Posterior cingulate gyrus (tissue), 11 donors: Measurements from ENCODE around the gene SLC44A5.
"Not testable (repeated sequence)": the region's sequence is repeated elsewhere in the genome, so short reads cannot be mapped to it uniquely, and the experiment has no call there.

Experiments used
- DNase-seq, 10 donors: peaks; one replicate each; pipeline versions ENCODE4 v3.0.0 to v3.0.0-alpha.2; 2020 to 2021; ENCODE audit warnings: mixed read lengths in 3 of 10
- intact Hi-C: fragments of 100-400 bp; cut with DNase I; formaldehyde crosslinking; loops from one replicate; pipeline ENCODE4 v1.15.1; 2023

SLC44A5 gene

DNA sequence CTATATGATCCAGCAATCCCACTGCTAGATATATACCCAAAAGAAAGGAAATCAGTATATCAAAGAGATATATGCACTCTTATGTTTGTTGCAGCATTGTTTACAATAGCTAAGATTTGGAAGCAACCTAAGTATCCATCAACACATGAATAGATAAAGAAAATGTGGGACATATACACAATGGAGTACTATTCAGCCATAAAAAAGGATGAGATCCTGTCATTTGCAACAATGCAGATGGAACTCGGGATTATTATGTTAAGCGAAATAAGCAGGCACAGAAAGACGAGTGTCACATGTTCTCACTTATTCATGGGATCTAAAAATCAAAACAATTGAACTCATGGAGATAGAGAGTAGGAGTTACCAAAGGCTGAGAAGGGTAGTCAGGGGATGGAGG lies 17.5 kb downstream of the SLC44A5 start:
- intact Hi-C loops, DNase-seq: not testable (repeated sequence)

DNA sequence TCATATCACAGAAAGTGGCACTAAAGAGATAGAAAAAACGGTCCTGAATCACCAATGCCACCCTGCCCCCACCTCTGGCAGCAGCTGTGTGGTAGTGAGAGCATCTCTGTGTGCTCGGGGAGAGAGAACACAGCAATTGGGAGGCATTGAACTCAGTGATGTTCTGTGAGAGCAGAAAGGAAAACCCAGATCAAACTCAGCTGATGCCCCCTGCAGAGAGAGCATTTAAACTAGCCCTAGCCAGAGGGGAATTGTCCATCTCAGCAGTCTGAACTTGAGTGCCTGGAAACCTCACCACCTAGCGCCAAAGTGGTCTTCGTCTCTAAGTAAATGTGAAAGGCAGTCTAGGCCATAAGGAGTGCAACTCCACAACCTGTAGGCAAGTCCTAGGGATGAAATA lies 21.3 kb downstream of the SLC44A5 start:
- DNase-seq: no peak
- intact Hi-C loops: no loop called here

DNA sequence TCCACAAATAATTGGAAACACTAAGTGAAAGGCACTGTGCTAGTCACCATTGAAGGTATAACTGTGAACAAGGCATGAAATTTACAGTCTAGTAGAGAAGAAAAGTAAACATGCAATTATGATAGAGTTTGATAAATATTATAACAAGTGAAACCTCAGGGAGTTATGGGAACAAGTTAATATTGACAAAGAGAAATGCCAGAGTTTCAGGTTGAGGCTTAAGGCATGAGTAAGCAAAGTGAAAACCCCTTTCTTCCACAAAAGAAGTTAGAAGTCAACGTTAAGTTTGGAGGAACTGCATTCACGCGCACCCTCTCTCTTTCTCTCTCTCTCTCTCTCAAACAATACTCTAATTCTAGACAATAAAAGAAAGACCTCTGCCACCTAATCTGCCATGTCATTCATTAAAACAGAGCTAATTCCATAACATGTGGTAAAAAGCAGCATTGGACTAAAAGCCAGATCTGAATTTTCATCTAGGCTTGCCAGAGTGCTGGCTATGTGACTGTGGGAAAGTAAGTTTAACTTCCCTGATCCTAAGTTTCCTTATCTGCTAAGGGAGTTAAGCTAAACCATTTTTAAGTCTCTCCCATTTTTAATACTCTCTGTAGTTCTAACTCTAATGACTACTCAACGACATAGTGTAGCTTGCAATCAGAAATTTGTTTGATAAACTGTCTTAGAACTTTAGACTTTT lies 22.0 kb downstream of the SLC44A5 start:
- DNase-seq: no peak
- intact Hi-C loops: no loop called here

DNA sequence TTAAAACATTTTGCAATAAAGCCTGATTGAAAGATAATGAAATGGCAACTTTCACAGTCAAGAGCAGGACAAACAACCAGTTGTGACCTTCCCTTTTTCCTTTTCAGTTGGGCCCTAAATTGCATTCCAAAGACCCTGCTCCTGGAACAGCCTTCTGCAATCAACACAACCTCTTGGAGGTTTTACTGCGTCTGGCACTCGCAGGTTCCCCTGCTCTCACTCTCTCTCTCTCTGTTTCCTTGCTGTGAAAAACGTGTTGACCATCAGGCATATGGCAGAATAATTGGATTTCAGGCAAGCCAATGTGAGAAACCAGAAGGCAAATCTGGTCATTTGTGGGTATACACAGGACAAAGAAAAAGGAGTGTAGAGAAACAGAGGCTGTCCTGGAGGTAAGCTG lies 23.2 kb downstream of the SLC44A5 start:
- intact Hi-C loops: no loop called here
- no peak for DNase-seq

DNA sequence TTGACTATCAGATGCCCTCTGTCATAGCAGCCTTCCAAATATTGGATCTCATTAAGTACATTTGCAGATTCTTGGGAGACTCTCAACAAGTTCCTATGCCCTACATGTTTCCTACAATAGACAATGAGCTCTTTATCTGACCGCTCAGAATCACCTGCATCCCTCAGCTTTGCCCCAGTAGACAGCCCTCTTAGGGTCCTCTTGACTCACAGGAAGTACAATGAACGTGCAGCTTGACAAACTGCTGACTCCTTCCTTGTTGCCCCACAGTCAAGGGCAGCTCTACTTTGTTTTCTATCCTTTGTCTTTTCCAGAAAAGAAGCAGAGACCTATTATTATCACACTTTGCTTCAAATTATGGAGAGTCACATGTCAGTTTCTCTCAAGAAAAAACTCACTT lies 27.6 kb downstream of the SLC44A5 start:
- intact Hi-C loops: no loop called here
- DNase-seq: no peak

DNA sequence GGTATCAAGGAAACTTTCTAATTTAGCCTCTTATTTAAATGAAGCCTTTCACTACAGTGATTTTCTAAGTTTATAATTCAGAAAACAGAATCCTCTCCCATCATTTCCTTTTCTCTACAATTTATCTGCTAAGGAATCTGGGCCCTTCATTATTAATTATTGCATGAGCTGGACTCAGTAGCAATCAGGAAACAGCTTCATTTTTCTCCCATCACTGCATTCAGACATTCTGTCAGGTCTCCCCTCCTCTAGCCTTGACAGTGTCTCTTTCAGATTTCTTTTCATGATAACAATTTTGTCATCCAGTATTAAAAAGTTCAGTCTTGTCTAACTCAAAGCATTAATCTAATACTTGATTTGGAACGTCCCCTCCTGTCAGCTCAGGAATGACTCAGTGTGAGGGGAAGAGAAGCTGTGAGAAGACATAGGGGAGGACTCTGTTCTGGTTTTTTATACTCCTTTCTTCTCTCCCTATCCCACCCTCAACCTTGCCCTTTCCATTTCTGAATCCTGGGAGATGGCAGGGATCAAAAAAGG lies 28.1 kb downstream of the SLC44A5 start:
- no peak for DNase-seq
- intact Hi-C loops: no loop called here

DNA sequence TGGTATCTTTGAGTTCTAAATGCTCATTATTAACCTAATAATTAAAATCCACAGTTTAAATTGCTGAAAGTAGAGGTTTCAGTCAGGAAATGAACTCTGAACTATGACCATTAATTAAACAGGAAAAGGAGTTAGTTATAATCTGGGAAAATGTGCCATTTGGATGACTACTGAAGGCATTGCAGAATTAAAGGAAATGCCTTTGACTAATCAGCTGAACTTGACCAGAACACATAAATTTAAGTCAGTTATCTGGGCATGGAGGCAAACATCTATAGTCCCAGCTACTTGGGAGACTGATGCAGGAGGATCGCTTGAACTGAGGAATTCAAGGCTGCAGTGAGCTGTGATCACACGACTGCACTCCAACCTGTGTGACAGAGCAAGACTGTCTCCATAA lies 31.9 kb downstream of the SLC44A5 start:
- no peak for DNase-seq
- intact Hi-C loops: no loop called here

DNA sequence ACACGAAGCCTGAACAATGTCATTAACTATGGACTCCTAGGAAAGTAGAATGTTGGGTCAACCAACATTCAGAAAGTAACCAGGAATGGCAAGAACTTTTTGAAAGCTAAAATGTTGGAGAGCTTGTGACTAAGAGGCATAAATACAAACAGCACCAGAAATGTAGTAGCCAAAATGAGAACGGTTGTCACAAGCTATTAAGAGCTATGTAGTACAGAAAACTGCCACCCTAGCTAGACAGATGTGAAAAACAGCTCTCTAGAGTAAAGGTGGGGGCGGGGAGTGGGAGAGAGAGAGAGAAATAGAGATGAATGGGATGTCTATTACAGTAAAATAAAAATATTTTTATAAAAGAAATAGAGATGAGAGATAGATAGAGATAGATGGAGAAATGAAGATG lies 35.1 kb downstream of the SLC44A5 start:
- DNase-seq: no peak
- intact Hi-C loops: no loop called here

DNA sequence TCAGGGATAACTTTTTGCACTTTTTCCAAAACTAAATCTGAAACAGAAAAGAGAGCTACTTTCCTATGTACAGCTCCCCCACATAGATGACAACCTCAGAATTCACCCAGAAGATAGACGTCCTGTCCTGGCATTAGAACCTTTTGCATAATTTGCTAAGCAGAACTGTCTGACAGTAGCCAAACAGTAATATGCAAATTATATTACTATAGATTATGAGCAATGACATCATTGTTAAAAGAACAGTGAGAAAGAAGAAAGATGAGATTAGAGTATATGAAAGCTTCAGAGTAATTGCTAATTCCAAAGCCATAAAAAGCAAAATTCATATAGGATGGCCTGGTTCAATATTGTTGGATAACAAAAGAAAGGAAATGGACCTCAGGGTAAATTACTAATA lies 43.7 kb downstream of the SLC44A5 start:
- intact Hi-C loops: no loop called here

DNA sequence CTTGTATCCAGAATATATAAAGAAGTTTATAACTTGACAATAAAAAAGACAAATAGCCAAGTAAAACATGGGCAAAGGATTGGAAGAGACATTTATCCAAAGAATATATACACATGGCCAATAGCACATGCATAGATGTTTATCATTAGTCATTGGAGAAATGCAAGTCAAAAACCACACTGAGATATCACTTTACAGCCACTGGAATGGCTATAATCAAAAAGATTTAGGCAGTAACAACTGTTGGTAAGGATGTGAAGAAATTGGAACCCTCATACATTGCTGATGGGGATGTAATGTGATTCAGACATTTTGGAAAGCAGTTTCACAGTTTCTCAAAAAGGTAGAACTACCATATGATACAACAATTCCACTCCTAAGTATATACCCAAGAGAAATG lies 51.1 kb downstream of the SLC44A5 start:
- no peak for DNase-seq
- intact Hi-C loops: no loop called here

More for the DNA sequence above, 43.7 kb downstream of the SLC44A5 start:
- no peak for DNase-seq

DNA sequence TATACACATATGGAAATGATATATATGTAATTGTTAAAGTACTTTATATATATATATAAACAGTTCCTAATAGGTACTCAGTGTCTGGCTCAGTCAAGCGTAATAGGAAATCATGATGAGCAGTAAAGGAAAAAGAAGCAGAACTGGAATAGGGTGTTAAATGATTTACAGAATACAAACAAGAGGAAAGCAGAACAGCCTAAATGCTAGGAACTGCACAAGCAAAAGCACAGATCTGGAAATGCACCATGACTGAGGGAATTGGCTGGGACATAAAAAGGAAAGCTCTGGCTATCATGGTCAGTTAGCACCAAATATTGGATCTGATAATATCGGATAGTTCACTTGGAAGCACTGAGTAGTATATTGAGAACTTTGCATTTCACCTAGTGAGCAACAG lies 51.8 kb downstream of the SLC44A5 start:
- intact Hi-C loops: no loop called here
- DNase-seq: no peak

DNA sequence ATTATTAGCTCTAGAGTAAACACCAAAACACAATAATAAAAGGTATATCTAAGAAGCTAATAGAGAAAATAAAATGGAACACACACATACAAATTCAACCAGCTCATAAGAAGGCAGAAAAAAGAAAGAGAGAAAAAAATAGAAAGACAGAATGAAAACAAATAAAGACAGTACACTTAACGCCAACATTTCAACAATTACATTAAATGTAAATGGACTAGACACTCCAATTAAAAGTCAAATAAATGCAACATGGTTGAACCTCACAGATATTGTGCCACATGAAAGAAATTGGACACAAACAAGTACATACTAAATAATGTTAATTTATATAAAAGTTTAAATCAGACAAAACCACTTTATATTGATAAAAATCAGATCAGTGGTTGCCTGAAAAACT lies 56.0 kb downstream of the SLC44A5 start:
- intact Hi-C loops: no loop called here
- no peak for DNase-seq

DNA sequence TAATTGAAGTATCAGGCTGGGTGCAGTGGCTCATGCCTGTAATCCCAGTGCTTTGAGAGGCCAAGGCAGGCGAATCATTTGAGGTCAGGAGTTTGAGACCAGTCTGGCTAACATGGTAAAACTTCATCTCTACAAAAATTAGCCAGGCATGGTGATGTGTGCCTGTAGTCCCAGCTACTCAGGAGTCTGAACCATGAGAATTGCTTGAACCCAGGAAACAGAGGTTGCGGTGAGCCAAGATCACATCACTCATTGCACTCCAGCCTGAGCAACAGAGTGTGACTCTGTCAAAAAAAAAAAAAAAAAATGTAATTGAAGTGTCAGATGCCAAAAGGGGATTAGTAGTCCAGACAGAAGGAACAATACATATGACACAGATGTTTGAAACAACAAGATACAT lies 56.7 kb downstream of the SLC44A5 start:
- no peak for DNase-seq
- intact Hi-C loops: no loop called here

DNA sequence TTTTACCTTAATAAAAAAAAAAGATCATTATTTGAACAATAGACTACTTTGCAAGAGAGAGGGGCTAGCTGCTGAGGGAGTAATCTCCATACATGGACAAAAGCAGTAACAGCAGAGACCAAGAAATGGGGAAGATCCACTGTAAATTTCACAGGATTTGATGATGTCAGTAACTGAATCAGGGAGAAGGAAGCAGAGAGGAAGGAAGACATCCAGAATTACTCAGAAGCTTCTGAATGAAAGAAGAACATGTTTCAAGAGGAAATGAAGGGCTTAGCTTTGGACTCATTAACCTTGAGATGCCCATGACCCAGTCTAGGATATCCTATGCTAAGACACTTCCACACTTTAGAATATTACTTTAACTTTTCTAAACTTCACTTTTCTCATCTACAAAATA lies 60.4 kb downstream of the SLC44A5 start:
- intact Hi-C loops: no loop called here
- no peak for DNase-seq

DNA sequence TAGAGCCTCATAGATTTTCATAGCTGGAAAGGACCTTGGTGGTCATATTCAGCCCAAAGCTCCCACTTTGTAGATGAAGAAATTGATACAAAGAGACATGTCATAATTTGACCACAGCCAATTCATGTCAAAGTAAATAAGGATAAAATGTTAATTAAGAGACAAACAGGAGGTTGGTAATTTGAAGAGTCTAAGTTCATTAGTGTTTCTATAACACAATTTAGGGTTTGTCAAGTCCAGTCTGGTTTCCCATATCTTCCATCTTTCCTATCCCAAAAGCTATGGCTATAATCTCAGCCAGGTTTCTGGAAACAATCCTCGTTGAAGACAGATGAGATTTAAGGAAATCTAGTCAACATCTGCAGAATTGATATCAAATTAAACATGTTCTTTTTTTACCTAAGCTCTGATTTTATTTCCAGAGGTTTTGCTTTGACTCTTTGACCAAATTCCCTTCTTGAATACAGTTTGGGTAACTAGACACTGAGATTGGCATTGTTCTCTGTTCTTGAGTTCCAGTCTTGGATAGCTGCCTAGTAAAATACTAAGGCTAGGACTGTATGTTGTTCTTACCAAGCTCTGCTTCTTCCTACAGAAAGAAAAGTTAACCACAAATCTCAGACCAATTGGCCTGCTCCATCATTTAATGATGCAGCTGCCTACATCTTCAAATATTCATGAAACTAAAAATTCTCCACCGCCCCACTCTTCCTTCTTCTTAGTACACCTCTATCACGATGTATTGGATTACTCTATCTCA lies 62.0 kb downstream of the SLC44A5 start:
- DNase-seq: no peak
- intact Hi-C loops: no loop called here

DNA sequence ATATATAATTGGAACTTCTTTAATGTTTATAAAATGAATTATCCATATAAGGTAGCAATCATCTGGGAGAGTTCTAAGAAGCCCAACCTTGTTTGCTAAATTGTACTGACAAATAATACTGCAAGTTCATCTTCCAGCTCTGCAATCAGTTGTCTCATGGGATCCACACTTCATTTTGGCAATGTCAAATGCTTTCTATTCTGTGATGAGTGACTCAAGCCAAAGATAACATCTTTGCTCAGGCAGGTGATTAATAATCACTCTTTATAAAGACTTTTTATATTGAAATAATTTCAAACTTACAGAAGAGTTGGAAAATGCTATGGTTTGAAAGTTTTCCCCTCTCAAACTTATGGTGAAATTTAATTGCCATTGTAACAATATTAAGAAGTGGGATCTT lies 67.2 kb downstream of the SLC44A5 start:
- no peak for DNase-seq
- intact Hi-C loops: no loop called here

DNA sequence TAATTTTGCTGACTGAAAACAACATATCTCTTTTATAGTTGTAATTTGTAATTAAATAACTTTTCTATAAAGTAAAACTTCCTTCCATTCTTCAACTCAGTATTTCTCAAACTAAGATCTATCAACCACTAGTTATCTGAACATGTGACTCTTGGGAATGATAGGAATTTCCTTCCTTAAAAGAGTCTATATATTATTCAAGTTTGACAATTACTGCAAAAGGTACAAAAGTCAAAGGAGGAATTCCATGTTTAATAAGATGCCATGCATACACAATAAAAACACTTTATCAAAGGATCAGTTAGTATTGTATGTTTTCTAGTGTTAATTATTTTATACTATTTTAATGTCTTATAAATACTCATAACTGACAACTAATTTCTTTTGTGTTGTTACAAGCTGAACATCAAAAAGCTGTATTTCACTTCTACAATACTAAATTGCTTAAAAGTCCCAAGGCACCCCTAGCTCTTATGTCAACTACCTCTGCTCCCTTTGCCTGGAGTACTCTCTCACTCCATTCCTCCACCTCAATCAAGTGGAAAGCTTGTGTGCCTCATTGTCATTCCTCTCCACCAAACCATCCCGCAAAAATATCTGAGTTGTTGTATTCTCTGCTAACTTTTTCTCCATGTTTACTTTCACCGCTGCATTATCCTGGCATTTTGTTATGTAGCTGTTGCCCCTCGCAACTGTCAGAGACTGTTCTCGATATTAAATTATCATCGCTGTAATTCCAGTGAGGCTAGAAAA lies 67.9 kb downstream of the SLC44A5 start:
- no peak for DNase-seq
- intact Hi-C loops: no loop called here

DNA sequence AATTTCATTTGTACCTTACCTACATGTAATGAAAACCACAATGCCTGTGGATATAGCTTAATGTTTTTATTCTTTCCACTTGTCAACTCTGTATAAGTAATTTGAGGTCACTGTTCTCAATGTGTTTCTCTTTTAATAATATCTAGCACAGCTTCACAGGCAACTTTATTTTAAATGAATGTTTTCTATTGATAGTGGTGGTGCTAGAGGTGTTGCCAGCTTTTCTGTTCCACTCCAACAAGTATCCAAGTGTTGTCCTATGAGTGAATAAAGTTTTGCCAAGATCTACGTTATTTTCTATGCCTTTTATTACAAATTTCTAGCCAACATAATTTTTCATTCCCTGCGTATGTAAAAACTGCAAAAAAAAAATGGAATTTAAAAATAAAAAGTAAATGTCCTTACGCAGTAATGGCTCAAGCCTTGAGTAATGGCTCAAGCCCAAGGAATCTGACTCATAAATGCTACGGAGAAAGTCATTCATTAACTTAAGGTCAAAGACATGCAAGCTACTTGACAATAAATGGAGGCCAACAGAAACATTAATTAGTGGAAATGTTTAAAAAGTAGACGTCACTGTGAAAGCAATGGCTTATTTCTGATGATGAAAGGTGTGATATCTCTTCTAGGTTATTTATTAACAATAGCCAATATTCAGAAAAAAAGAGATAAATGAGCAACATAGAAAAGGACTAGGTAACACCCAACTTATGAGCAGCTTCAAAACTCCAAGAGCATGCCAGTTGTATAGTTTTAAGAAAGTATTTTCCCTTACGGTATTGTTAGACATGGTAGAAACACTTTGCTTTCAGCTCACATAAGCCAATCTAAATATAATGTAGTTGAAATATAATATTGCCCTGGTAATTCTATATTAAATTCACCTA lies 71.4 kb downstream of the SLC44A5 start:
- no peak for DNase-seq
- intact Hi-C loops: no loop called here

DNA sequence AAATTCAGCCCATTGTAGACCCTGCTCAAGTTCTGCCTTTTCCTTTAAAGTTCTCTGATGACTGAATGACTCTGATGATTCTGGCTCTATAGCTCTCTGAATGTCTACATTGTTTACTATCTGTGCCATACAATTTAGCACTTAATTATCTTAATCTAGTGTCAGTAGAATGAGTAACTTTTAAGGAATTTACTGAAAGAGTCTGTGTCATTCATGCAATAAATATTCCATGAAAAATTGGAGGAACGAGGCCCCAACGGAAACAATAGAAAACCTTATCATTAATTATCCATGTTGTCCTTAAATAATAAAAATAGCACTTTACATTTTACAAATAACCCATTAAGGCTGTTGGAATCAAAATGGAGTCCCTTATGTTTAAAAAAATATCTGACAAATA lies 77.8 kb downstream of the SLC44A5 start:
- intact Hi-C loops: no loop called here
- DNase-seq: no peak

DNA sequence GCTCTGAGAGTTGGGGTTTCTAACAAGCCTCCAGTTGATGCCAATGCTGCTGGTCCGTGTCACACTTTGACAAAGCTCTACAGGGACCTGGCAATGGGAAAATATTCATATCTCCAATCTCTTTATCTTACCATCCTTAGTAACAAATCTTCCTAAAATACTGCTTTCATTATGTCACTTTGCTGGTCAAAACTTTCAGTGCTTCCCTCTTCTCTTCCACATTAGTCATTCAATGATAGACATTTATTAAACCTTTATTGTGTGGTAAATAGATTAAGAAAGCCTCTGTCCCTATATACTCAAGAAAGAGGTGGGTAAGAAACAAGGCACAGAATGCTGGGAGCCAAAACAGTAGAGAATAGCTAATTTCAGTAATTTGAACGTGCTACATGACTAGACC lies 79.3 kb downstream of the SLC44A5 start:
- intact Hi-C loops: no loop called here
- DNase-seq: no peak
